Upper lobe of right lung (tissue), 1 donor: ENCODE data around the gene ITPR3. TPM values are rescaled to one million over a fixed set of nuclear protein-coding genes. Genes with fewer than 3 reads are reported as not detected.

Experiments
- ATAC-seq: fragments of 200-7000 bp; cut with Tn5 transposase; one replicate; pipeline ENCODE4 v1.9.1; 2020; ENCODE audit warnings: mild to moderate bottlenecking, moderate library complexity
- DNase-seq: peaks from one replicate; pipeline ENCODE4 v3.0.0-alpha.2; 2020
- H3K27ac ChIP-seq: fragments of 200-600 bp; one replicate; pipeline ENCODE4 v1.8.0; 2022
- H3K27me3 ChIP-seq: fragments of 200-600 bp; one replicate; pipeline ENCODE4 v1.8.0; 2022; ENCODE audit warnings: mild to moderate bottlenecking
- H3K36me3 ChIP-seq: fragments of 200-600 bp; one replicate; pipeline ENCODE4 v1.8.0; 2022
- H3K4me1 ChIP-seq: fragments of 200-600 bp; one replicate; pipeline ENCODE4 v1.8.0; 2022
- H3K4me3 ChIP-seq: fragments of 200-600 bp; one replicate; pipeline ENCODE4 v1.8.0; 2022; ENCODE audit warnings: mild to moderate bottlenecking
- H3K9me3 ChIP-seq: fragments of 200-600 bp; one replicate; pipeline ENCODE4 v1.8.0; 2022
- CTCF ChIP-seq: fragments of 200-600 bp; IDR thresholded peaks from one replicate; pipeline ENCODE4 v1.8.0; 2022; ENCODE audit warnings: antibody characterized with exemption
- intact Hi-C: fragments of 100-400 bp; cut with DNase I; formaldehyde crosslinking; loops from one replicate; pipeline ENCODE4 v1.11.0; 2022
- total RNA-seq: library from RNA; stranded (reverse); fragmentation: NEBNext Ultra II Directional; extraction: Animal tissue kit (Norgen Biotek cat#: 25700); gene quantifications from one replicate; pipeline ENCODE4 v1.2.1, GENCODE V29; 2021
- donor health status: DM: no; HTN: yes; CAD: no; lungs with severe emphysema.

The ITPR3 gene
- total RNA-seq, 1 donor from 2014 or later, result 111 TPM

GRCh38 chr6:33735216-33735615, 114.1 kb downstream of the ITPR3 start:
- Histone ChIP-seq H3K9me3 (no peaks in the 10 kb centered on the region), H3K27ac (no peak overlapping the region), H3K27me3 (no peaks in the 10 kb centered on the region), H3K4me1 (peaks cover under 1% of the 10 kb centered on the region), H3K4me3 (no peak overlapping the region), H3K36me3 (no peaks in the 10 kb centered on the region)
- ATAC-seq, result no peak
- no peak for DNase-seq
- TF ChIP-seq CTCF, result no peak
- intact Hi-C loops, result no loop called here

- Histone ChIP-seq H3K27ac (no peak overlapping the region), H3K4me3 (no peak overlapping the region), H3K36me3 (no peaks in the 10 kb centered on the region), H3K27me3 (no peaks in the 10 kb centered on the region), H3K4me1 (peaks cover 4% of the 10 kb centered on the region), H3K9me3 (no peaks in the 10 kb centered on the region)
- no peak for ATAC-seq
- DNase-seq, result no peak
- TF ChIP-seq CTCF, result no peak
- intact Hi-C loops, result no loop called here
These were observed 116.3 kb downstream of the ITPR3 start for GRCh38 chr6:33737267-33738026.

- no peak overlapping the region for H3K27ac ChIP-seq
- ATAC-seq, result no peak
- no peak for DNase-seq
- no peaks in the 10 kb centered on the region for H3K9me3 ChIP-seq
- no peaks in the 10 kb centered on the region for H3K36me3 ChIP-seq
- H3K27me3 ChIP-seq, result no peaks in the 10 kb centered on the region
- no peak for TF ChIP-seq CTCF
- no peak overlapping the region for H3K4me3 ChIP-seq
- intact Hi-C loops, result no loop called here
- peaks cover 4% of the 10 kb centered on the region for H3K4me1 ChIP-seq
These were observed 117.0 kb downstream of the ITPR3 start for GRCh38 chr6:33738153-33738552.

- no peaks in the 10 kb centered on the region for H3K36me3 ChIP-seq
- H3K27me3 ChIP-seq, result no peaks in the 10 kb centered on the region
- TF ChIP-seq CTCF, result no peak
- no peaks in the 10 kb centered on the region for H3K9me3 ChIP-seq
- ATAC-seq (no peak), DNase-seq (no peak)
- H3K4me1 ChIP-seq, result peaks cover 7% of the 10 kb centered on the region
- no peak overlapping the region for H3K27ac ChIP-seq
- intact Hi-C loops, result no loop called here
- H3K4me3 ChIP-seq, result no peak overlapping the region
These were observed 117.8 kb downstream of the ITPR3 start for GRCh38 chr6:33738879-33739278.

GRCh38 chr6:33739571-33739970, 118.4 kb downstream of the ITPR3 start:
- Histone ChIP-seq H3K4me3 (no peak overlapping the region), H3K27ac (no peak overlapping the region), H3K36me3 (no peaks in the 10 kb centered on the region), H3K9me3 (no peaks in the 10 kb centered on the region), H3K27me3 (no peaks in the 10 kb centered on the region), H3K4me1 (peaks cover 11% of the 10 kb centered on the region)
- TF ChIP-seq CTCF, result no peak
- DNase-seq, result no peak
- ATAC-seq, result no peak
- intact Hi-C loops, result no loop called here
